Testis (tissue), 2 donors: Measurements from ENCODE around the gene THOC6.

Source experiments
- POLR2A ChIP-seq: fragments of 450-650 bp; IDR thresholded peaks from one replicate; pipeline ENCODE4 v1.6.1; 2017; ENCODE audit warnings: antibody characterized with exemption, mild to moderate bottlenecking, moderate library complexity
- TF ChIP-seq, protein P1 (sequence below), 3 experiments: fragments of 450-650 bp in 2 of 3; fragments of 200-600 bp in 1 of 3; sonication (generic) in 1 of 3; IDR thresholded peaks; one replicate each; pipeline ENCODE4 v1.5.1; 2016 to 2019; ENCODE audit warnings: antibody characterized with exemption in 3 of 3, mild to moderate bottlenecking in 2 of 3, moderate library complexity in 1 of 3

DNA sequence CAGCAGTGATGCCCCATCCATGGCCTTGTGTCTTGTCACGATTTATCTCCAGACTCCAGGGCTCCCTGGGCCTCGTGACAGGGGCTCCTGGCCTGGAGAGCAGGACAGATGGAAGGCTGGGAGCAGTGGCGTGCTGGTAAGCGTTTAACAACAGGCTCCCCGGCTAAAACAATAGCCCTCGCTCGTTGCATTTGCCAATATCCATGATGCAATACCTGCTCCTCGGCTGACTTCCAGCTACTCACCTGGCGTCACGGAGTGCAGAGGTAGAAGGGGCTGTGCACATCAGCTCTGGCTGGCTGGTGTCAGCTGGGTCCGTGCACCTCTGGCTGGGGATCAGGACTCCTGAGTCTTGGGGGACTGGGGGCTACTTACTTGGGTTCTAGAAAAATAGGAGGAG is 14.4 kb downstream of the THOC6 start:
- TF ChIP-seq, protein P1, sequence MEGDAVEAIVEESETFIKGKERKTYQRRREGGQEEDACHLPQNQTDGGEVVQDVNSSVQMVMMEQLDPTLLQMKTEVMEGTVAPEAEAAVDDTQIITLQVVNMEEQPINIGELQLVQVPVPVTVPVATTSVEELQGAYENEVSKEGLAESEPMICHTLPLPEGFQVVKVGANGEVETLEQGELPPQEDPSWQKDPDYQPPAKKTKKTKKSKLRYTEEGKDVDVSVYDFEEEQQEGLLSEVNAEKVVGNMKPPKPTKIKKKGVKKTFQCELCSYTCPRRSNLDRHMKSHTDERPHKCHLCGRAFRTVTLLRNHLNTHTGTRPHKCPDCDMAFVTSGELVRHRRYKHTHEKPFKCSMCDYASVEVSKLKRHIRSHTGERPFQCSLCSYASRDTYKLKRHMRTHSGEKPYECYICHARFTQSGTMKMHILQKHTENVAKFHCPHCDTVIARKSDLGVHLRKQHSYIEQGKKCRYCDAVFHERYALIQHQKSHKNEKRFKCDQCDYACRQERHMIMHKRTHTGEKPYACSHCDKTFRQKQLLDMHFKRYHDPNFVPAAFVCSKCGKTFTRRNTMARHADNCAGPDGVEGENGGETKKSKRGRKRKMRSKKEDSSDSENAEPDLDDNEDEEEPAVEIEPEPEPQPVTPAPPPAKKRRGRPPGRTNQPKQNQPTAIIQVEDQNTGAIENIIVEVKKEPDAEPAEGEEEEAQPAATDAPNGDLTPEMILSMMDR (IDR thresholded peaks at IDR 0.05): no peak
- TF ChIP-seq POLR2A: no peak
